A673 (cell line): ENCODE data around the gene ZNF700. TPM values are rescaled to one million over a fixed set of nuclear protein-coding genes. Genes with fewer than 3 reads are reported as not detected.

ENCODE experiments used
- BruUV-seq: library from RNA; stranded (reverse); fragments of 400-500 nt; replicated peaks from 2 replicates; lab custom pipeline; 2021; lab: Mats Ljungman, UMichigan
- CTCF ChIA-PET: fragments of 300-600 bp; sonication (Branson Sonifier 250); formaldehyde crosslinking; loops from one replicate; lab custom pipeline; 2022; ENCODE audit warnings: antibody characterized with exemption; lab: Charles Lee
- POLR2A ChIA-PET: fragments of 300-600 bp; sonication (Branson Sonifier 250); formaldehyde crosslinking; loops from one replicate; lab custom pipeline; 2022; ENCODE audit warnings: antibody characterized with exemption; ENCODE audit not compliant: low non-redundant PET; lab: Charles Lee
- DNase-seq: peaks from one replicate; pipeline ENCODE4 v3.0.0-alpha.2; 2015; ENCODE audit warnings: low spot score
- H3K27ac ChIP-seq: fragments of 200-600 bp; sonication (generic); 2 replicates; pipeline ENCODE4 v1.5.1; 2016; ENCODE audit warnings: mixed run types, low read depth, mild to moderate bottlenecking, mixed read lengths, antibody characterized with exemption, low read length; ENCODE audit not compliant: poor library complexity, severe bottlenecking
- H3K27me3 ChIP-seq: fragments of 200-600 bp; sonication (generic); replicated peaks from 2 replicates; pipeline ENCODE4 v1.6.1; 2017; ENCODE audit warnings: mixed run types, low read depth, mild to moderate bottlenecking, mixed read lengths, antibody characterized with exemption, low read length; ENCODE audit not compliant: insufficient read depth, poor library complexity
- H3K36me3 ChIP-seq: fragments of 200-600 bp; sonication (generic); 2 replicates; pipeline ENCODE4 v1.6.1; 2016; ENCODE audit warnings: mixed run types, mild to moderate bottlenecking, mixed read lengths, antibody characterized with exemption, low read length; ENCODE audit not compliant: insufficient read depth, poor library complexity, severe bottlenecking
- H3K4me1 ChIP-seq: fragments of 200-600 bp; sonication (generic); 2 replicates; pipeline ENCODE4 v1.6.1; 2017; ENCODE audit warnings: mixed run types, mild to moderate bottlenecking, mixed read lengths, antibody characterized with exemption, low read length; ENCODE audit not compliant: insufficient read depth, poor library complexity, severe bottlenecking
- H3K4me3 ChIP-seq: fragments of 200-600 bp; sonication (generic); 2 replicates; pipeline ENCODE4 v1.5.1; 2016; ENCODE audit warnings: low read depth, mixed run types, mild to moderate bottlenecking, mixed read lengths, low read length; ENCODE audit not compliant: poor library complexity, severe bottlenecking
- H3K9me3 ChIP-seq: fragments of 200-600 bp; sonication (generic); 2 replicates; pipeline ENCODE4 v1.6.1; 2016; ENCODE audit warnings: mixed run types, low read depth, mild to moderate bottlenecking, mixed read lengths, antibody characterized with exemption, low read length; ENCODE audit not compliant: poor library complexity, severe bottlenecking
- CTCF ChIP-seq: fragments of 300-800, 200-600 bp; sonication (generic); conservative IDR thresholded peaks from 2 replicates; pipeline ENCODE4 v1.5.1; 2017; ENCODE audit warnings: low read depth, mild to moderate bottlenecking, antibody characterized with exemption, low read length, moderate library complexity, mixed read lengths
- EZH2 ChIP-seq: fragments of 200-600 bp; sonication (generic); IDR thresholded peaks from 2 replicates; pipeline ENCODE4 v1.6.1; 2017; ENCODE audit warnings: borderline replicate concordance, low read depth, mild to moderate bottlenecking, mixed read lengths, antibody characterized with exemption, low read length; ENCODE audit not compliant: poor library complexity, severe bottlenecking
- intact Hi-C: fragments of 100-400 bp; cut with micrococcal nuclease; formaldehyde crosslinking; loops from one replicate; pipeline ENCODE4 v1.10.0; 2022; ENCODE audit not compliant: unreplicated experiment
- total RNA-seq: library from RNA; stranded (reverse); gene quantifications from 2 replicates; pipeline ENCODE4 v1.2.3, GENCODE V29; 2021

The ZNF700 gene
- total RNA-seq, 1 experiment from 2014 or later, result 11.0 TPM

- Histone ChIP-seq H3K4me1 (peaks cover 7% of the 10 kb centered on the region), H3K9me3 (no peaks in the 10 kb centered on the region), H3K4me3 (peak overlapping the region; percentile 48), H3K27me3 (no peaks in the 10 kb centered on the region), H3K36me3 (no peaks in the 10 kb centered on the region), H3K27ac (no peak overlapping the region)
- intact Hi-C loops, result loop anchor here (2.0 kb wide), 1 partner anchor 177 kb away; the partner anchor contains the start of gene ZNF20
- TF ChIP-seq CTCF (peak; percentile 83), EZH2 (no peak)
- DNase-seq, result peak; percentile 86
- POLR2A ChIA-PET, result interaction anchor here (0.6 kb wide), 1 partner anchor 10 kb away, joined by 4 read pairs; no protein-coding TSS in a partner anchor
- CTCF ChIA-PET, result interaction anchor here (0.6 to 1.7 kb wide), 7 partner anchors 24 to 537 kb away, joined by 3 to 9 read pairs (median 5); partner anchors contain the start of gene ZNF20
- BruUV-seq, result no TSS peak
Observed at GRCh38 chr19:11963566-11964355, 38.9 kb downstream of the ZNF700 start.

- ChIA-PET CTCF (interaction anchor here (0.5 to 1.7 kb wide), 10 partner anchors 9 to 176 kb away, joined by 3 to 9 read pairs (median 5); partner anchors contain the start of gene ZNF20), POLR2A (no interaction called here)
- no peaks in the 10 kb centered on the region for H3K36me3 ChIP-seq
- H3K9me3 ChIP-seq, result no peaks in the 10 kb centered on the region
- H3K27me3 ChIP-seq, result no peaks in the 10 kb centered on the region
- no TSS peak for BruUV-seq
- peak overlapping the region; percentile 48 for H3K4me3 ChIP-seq
- peaks cover 7% of the 10 kb centered on the region for H3K4me1 ChIP-seq
- TF ChIP-seq EZH2, result no peak
- TF ChIP-seq CTCF, result no peak
- H3K27ac ChIP-seq, result no peak overlapping the region
- no peak for DNase-seq
- intact Hi-C loops, result loop anchor here (2.0 kb wide), 1 partner anchor 176 kb away; the partner anchor contains the start of gene ZNF20
Observed at GRCh38 chr19:11964496-11964857, 39.6 kb downstream of the ZNF700 start.

- Histone ChIP-seq H3K27me3 (no peaks in the 10 kb centered on the region), H3K9me3 (no peaks in the 10 kb centered on the region), H3K27ac (no peak within 1 kb of the TSS), H3K4me3 (peak within 1 kb of the TSS; percentile 48), H3K4me1 (peaks cover 7% of the 10 kb centered on the region), H3K36me3 (no peaks in the 10 kb centered on the region)
- ChIA-PET CTCF (interaction anchor here (0.5 to 1.7 kb wide), 6 partner anchors 9 to 175 kb away, joined by 3 to 7 read pairs (median 4); partner anchors contain the start of gene ZNF20), POLR2A (no interaction called here)
- TF ChIP-seq CTCF (no peak), EZH2 (no peak)
- DNase-seq, result peak; percentile 86
- intact Hi-C loops, result loop anchor here (2.0 kb wide), 1 partner anchor 176 kb away; the partner anchor contains the start of gene ZNF20
- BruUV-seq, result no TSS peak
Observed at GRCh38 chr19:11964858-11965645, 40.1 kb downstream of the ZNF700 start, which contains the start of gene ZNF763. TSS of gene ZNF763 (plus strand) at chr19:11965040. CDS start at chr19:11965209, 169 bp downstream.
